GM13977 (cell line): ENCODE data around the gene GLDC.

ENCODE experiments used
- DNase-seq: peaks from one replicate; pipeline ENCODE4 v3.0.0; 2012; ENCODE audit warnings: low spot score
- in situ Hi-C: fragments of 300-500 bp; cut with MboI; formaldehyde crosslinking; loops from one replicate; pipeline ENCODE4 v1.12.0; 2022; ENCODE audit warnings: low sequenced_read_pairs, low pct_unique_long_range_greater_than_20kb, mixed read lengths, inconsistent platforms; ENCODE audit not compliant: unreplicated experiment
- TF ChIP-seq, protein P1 (sequence below): IDR thresholded peaks from 2 replicates; pipeline ENCODE4 v1.5.1; 2012; ENCODE audit warnings: mild to moderate bottlenecking, control low read depth; ENCODE audit not compliant: insufficient read depth; ENCODE audit errors: extremely low read depth, missing control alignments

The GLDC gene

DNA sequence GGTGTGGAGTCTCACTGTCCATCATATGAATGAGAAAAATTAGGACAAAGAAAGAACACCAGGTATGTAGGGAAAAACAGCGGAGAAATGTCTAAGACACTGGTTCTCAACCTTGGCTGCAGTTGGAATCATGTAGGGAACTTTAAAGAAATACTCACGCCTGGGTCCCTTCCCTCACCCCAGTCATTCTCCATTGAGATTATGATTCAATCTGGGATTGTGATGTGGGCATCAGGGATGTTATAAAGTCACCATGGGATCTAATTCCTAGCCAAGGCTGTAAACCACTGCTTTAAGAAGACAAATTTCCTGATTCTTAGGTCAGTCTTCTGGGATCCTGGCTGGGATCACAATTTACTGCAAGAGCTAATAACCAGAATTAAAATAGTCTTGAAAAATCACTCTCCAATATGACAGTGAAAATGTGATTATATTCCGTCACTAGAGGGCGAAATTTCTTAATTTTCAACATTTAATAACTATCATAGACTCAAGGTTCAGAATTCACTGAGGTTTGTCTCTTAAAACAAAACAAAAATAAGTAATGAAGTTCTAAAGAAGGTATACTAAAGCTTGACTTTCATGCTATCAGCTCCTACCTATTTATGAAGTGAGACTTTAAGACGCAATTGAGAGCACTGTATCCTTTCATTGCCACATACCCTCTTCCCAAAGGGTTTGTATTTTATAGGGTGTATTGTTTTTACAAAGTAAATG is 60.5 kb downstream of the GLDC start:
- in situ Hi-C loops: loop anchor here (10.0 kb wide), 1 partner anchor 100 kb away; no protein-coding TSS in a partner anchor

DNA sequence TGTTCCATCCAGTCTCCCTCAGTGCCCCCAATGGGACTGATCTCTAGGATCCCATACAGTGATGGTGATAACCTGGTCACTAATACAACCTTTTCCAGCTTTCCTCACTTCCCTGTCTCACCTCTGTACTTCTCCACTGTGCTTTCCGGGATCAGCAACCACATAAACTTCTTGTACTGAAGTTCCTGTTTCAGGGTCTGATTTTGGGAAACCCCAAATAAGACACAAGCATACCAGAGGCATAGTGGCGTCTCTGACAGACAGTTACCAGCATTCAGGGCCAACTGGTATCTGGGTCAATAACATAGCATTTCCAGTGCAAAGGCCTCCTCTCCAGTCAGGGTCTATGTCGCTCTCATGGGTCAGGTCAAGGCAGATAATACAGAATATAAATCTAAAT is 64.3 kb downstream of the GLDC start:
- DNase-seq: no peak
- in situ Hi-C loops: loop anchor here (10.0 kb wide), 1 partner anchor 104 kb away; no protein-coding TSS in a partner anchor
- TF ChIP-seq, protein P1, sequence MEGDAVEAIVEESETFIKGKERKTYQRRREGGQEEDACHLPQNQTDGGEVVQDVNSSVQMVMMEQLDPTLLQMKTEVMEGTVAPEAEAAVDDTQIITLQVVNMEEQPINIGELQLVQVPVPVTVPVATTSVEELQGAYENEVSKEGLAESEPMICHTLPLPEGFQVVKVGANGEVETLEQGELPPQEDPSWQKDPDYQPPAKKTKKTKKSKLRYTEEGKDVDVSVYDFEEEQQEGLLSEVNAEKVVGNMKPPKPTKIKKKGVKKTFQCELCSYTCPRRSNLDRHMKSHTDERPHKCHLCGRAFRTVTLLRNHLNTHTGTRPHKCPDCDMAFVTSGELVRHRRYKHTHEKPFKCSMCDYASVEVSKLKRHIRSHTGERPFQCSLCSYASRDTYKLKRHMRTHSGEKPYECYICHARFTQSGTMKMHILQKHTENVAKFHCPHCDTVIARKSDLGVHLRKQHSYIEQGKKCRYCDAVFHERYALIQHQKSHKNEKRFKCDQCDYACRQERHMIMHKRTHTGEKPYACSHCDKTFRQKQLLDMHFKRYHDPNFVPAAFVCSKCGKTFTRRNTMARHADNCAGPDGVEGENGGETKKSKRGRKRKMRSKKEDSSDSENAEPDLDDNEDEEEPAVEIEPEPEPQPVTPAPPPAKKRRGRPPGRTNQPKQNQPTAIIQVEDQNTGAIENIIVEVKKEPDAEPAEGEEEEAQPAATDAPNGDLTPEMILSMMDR: no peak

More for the DNA sequence above, 60.5 kb downstream of the GLDC start:
- TF ChIP-seq, protein P1: peak; percentile 42
- DNase-seq: peak; percentile 39

DNA sequence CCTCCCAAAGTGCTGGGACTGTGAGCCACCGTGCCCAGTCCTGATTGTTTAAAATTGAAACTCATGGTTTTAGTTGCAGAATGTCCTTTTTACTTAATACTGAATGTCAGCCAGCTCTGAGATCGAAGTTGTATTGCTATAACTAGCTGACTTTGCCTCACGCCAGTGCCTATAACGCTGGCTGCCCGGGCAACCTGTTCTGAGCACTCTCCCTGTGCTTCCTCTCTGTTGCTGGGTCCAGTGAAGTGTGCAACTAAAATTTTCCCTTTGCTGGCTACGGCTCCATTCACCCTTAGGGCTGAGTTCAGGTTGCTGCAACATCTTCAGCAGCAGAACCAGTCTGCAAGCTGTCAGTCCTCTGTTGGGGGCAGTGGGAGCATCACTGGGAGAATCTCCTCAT is 65.9 kb downstream of the GLDC start:
- DNase-seq: no peak
- in situ Hi-C loops: loop anchor here (10.0 kb wide), 2 partner anchors 105 to 225 kb away; no protein-coding TSS in a partner anchor
- TF ChIP-seq, protein P1: no peak

- in situ Hi-C loops: loop anchor here (10.0 kb wide), 1 partner anchor 222 kb away; no protein-coding TSS in a partner anchor
- TF ChIP-seq, protein P1: no peak
- DNase-seq: no peak
Measured at GRCh38 chr9:6576987-6577386, 68.5 kb downstream of the GLDC start.

GRCh38 chr9:6575324-6576034 is 70.0 kb downstream of the GLDC start:
- in situ Hi-C loops: loop anchor here (10.0 kb wide), 1 partner anchor 221 kb away; no protein-coding TSS in a partner anchor
- DNase-seq: peak; percentile 47
- TF ChIP-seq, protein P1: no peak

GRCh38 chr9:6567140-6567591 is 78.4 kb downstream of the GLDC start:
- no peak for DNase-seq
- TF ChIP-seq, protein P1: no peak
- in situ Hi-C loops: no loop called here
